Measurements from ENCODE around the gene DYRK3. TPM values are rescaled to one million over a fixed set of nuclear protein-coding genes. Genes with fewer than 3 reads are reported as not detected.

Gene DYRK3
- total and polyA plus RNA-seq, 2 donors: 4.9 to 7.2 TPM

- peaks cover 0 to 2% of the 10 kb centered on the region in 2 donors for H3K9me3 ChIP-seq (ENCODE audit: control insufficient read depth in 2 of 2, insufficient read depth in 1 of 2, low read length in 1 of 2)
- peaks cover 2 to 43% of the 10 kb centered on the region in 2 donors for H3K4me1 ChIP-seq (ENCODE audit: control insufficient read depth in 2 of 2, insufficient read depth in 2 of 2, low read length in 2 of 2)
- H3K36me3 ChIP-seq (ENCODE audit: control insufficient read depth in 2 of 2, insufficient read depth in 2 of 2, low read length in 1 of 2): peaks cover 17 to 31% of the 10 kb centered on the region in 2 donors
- WGBS: 98% methylated on average over 2 of the region's 2 CpGs
- H3K27me3 ChIP-seq (ENCODE audit: control insufficient read depth in 2 of 2, insufficient read depth in 1 of 2, low read length in 1 of 2): no peaks in the 10 kb centered on the region
- no peak overlapping the region for H3K27ac ChIP-seq (ENCODE audit: low read depth in 1 of 2, low read length in 1 of 2)
- no peak overlapping the region for H3K4me3 ChIP-seq (ENCODE audit: low read length in 2 of 2)
- DNase-seq (ENCODE audit: low read depth in 6 of 9, low spot score in 9 of 9): no peak
Measured at GRCh38 chr1:206698011-206698410, 62.7 kb downstream of the DYRK3 start.

Other genes with a start within 250 kb of the DYRK3 start
- 23.9 TPM for gene IKBKE, start 165.1 kb upstream of the DYRK3 start, total RNA-seq
- gene IKBKE, start 165.1 kb upstream of the DYRK3 start, polyA plus RNA-seq: 17.1 TPM
- gene RASSF5, start 128.0 kb upstream of the DYRK3 start, total RNA-seq: 73.4 TPM
- gene RASSF5, start 128.0 kb upstream of the DYRK3 start, polyA plus RNA-seq: 54.3 TPM
- 54.1 TPM for gene EIF2D, start 23.1 kb upstream of the DYRK3 start, total RNA-seq
- gene EIF2D, start 23.1 kb upstream of the DYRK3 start, polyA plus RNA-seq: 43.2 TPM
- 36.4 TPM for gene MAPKAPK2, start 49.4 kb downstream of the DYRK3 start, total RNA-seq
- 72.3 TPM for gene MAPKAPK2, start 49.4 kb downstream of the DYRK3 start, polyA plus RNA-seq
- gene IL19, start 135.2 kb downstream of the DYRK3 start, total RNA-seq: 0.28 TPM
- gene IL19, start 135.2 kb downstream of the DYRK3 start, polyA plus RNA-seq: 1.0 TPM
- gene IL10, start 137.0 kb downstream of the DYRK3 start, total RNA-seq: 1.8 TPM
- gene IL10, start 137.0 kb downstream of the DYRK3 start, polyA plus RNA-seq: 19.1 TPM
- gene IL20, start 230.1 kb downstream of the DYRK3 start, total RNA-seq: 0.05 TPM
- 0.66 TPM for gene IL20, start 230.1 kb downstream of the DYRK3 start, polyA plus RNA-seq